H1 (cell line): Measurements from ENCODE around the gene PDE4B. TPM values are rescaled to one million over a fixed set of nuclear protein-coding genes. Genes with fewer than 3 reads are reported as not detected.

ENCODE experiments used
- CHD7 ChIP-seq: fragments of 300-600 bp; sonication (generic); IDR thresholded peaks from 2 replicates; pipeline ENCODE4 v1.7.1; 2012; ENCODE audit warnings: low read length, moderate library complexity, mild to moderate bottlenecking, inconsistent platforms; ENCODE audit not compliant: insufficient replicate concordance
- polyA plus RNA-seq, 7 experiments: library from polyadenylated mRNA; depleted of rRNA in 3 of 7; stranded (reverse) in 5 of 7; unstranded in 2 of 7; fragments of >200 nt in 5 of 7; fragments of 200-250 nt in 2 of 7; gene quantifications; 1 replicate in 5 of 7; 2 replicates in 1 of 7; 4 replicates in 1 of 7; pipeline versions ENCODE4 v1.2.1 to v1.2.3, GENCODE V29; 2011 to 2013; ENCODE audit warnings: missing spikeins in 2 of 7, mixed read lengths in 2 of 7
- total RNA-seq: library from RNA; stranded (reverse); fragmentation: NEBNext Ultra II Directional; extraction: Animal tissue kit (Norgen Biotek cat#: 25700); gene quantifications from 2 replicates; pipeline ENCODE4 v1.2.1, GENCODE V29; 2021

PDE4B gene
- total and polyA plus RNA-seq, 2 of the 8 experiments (the other 6 are each of a cell fraction or from before 2014, with no cell fraction given), result 5.0 to 15.1 TPM

GRCh38 chr1:66083003-66083402, 290.3 kb downstream of the PDE4B start (continued):
- no peak for TF ChIP-seq CHD7
